ENCODE measurements around the gene DPH1. TPM values are rescaled to one million over a fixed set of nuclear protein-coding genes. Genes with fewer than 3 reads are reported as not detected.

Gene DPH1
- total RNA-seq, 1 experiment from 2014 or later: 16.5 TPM

GRCh38 chr17:2061441-2061958 lies 31.5 kb downstream of the DPH1 start:
- DNase-seq (ENCODE audit: low spot score): no peak

GRCh38 chr17:2062571-2063183 lies 32.7 kb downstream of the DPH1 start:
- no peak for DNase-seq (ENCODE audit: low spot score)

GRCh38 chr17:2063261-2064146 lies 33.6 kb downstream of the DPH1 start:
- DNase-seq (ENCODE audit: low spot score): no peak

- no peak for DNase-seq (ENCODE audit: low spot score)
Observed at GRCh38 chr17:2064147-2064489, 34.2 kb downstream of the DPH1 start.

GRCh38 chr17:2064520-2064971 lies 34.6 kb downstream of the DPH1 start:
- no peak for DNase-seq (ENCODE audit: low spot score)

- peak; percentile 37 for DNase-seq (ENCODE audit: low spot score)
Observed at GRCh38 chr17:2064980-2065785, 35.2 kb downstream of the DPH1 start.

- no peak for DNase-seq (ENCODE audit: low spot score)
Observed at GRCh38 chr17:2065949-2066400, 36.0 kb downstream of the DPH1 start.

GRCh38 chr17:2067048-2067561 lies 37.2 kb downstream of the DPH1 start:
- DNase-seq (ENCODE audit: low spot score): no peak

- DNase-seq (ENCODE audit: low spot score): peak; percentile 56
Observed at GRCh38 chr17:2067608-2068024, 37.7 kb downstream of the DPH1 start.

- DNase-seq (ENCODE audit: low spot score): peak; percentile 38
Observed at GRCh38 chr17:2068031-2068518, 38.1 kb downstream of the DPH1 start.

- no peak for DNase-seq (ENCODE audit: low spot score)
Observed at GRCh38 chr17:2068519-2069051, 38.6 kb downstream of the DPH1 start.

- DNase-seq (ENCODE audit: low spot score): peak; percentile 58
Observed at GRCh38 chr17:2070241-2071023, 40.5 kb downstream of the DPH1 start.

- DNase-seq (ENCODE audit: low spot score): no peak
Observed at GRCh38 chr17:2071024-2071385, 41.1 kb downstream of the DPH1 start.

GRCh38 chr17:2071455-2072281 lies 41.7 kb downstream of the DPH1 start:
- no peak for DNase-seq (ENCODE audit: low spot score)

- DNase-seq (ENCODE audit: low spot score): no peak
Observed at GRCh38 chr17:2074919-2075318, 45.0 kb downstream of the DPH1 start.

- DNase-seq (ENCODE audit: low spot score): no peak
Observed at GRCh38 chr17:2075336-2076086, 45.6 kb downstream of the DPH1 start.

GRCh38 chr17:2076087-2076984 lies 46.4 kb downstream of the DPH1 start:
- DNase-seq (ENCODE audit: low spot score): no peak

- DNase-seq (ENCODE audit: low spot score): no peak
Observed at GRCh38 chr17:2077040-2077439, 47.1 kb downstream of the DPH1 start.
